OCI-LY3 (cell line): ENCODE data around the gene CEBPZ.

Source experiments
- H2AFZ ChIP-seq: fragments of 200-600, 300-600 bp; shearing (Covaris generic); 2 replicates; pipeline ENCODE4 v1.6.0; 2014; ENCODE audit warnings: antibody characterized with exemption, low read depth, low read length
- H3K27ac ChIP-seq: fragments of 200-600, 300-600 bp; sonication (generic); 2 replicates; pipeline ENCODE4 v1.5.1; 2014; ENCODE audit warnings: mild to moderate bottlenecking, low read length, moderate library complexity, mixed read lengths
- H3K27me3 ChIP-seq: fragments of 200-600, 300-600 bp; sonication (generic); 2 replicates; pipeline ENCODE4 v1.6.1; 2014; ENCODE audit warnings: low read depth, low read length, mixed read lengths
- H3K36me3 ChIP-seq: fragments of 200-600, 300-600 bp; sonication (generic); replicated peaks from 2 replicates; pipeline ENCODE3; 2014; ENCODE audit warnings: low read depth, low read length, mixed read lengths
- H3K4me1 ChIP-seq: fragments of 300-600, 200-600 bp; sonication (generic); 2 replicates; pipeline ENCODE4 v1.6.1; 2014; ENCODE audit warnings: low read length, mixed read lengths
- H3K4me2 ChIP-seq: fragments of 200-600, 300-600 bp; sonication (generic); 2 replicates; pipeline ENCODE4 v1.6.1; 2014; ENCODE audit warnings: low read length, mixed read lengths
- H3K4me3 ChIP-seq: fragments of 300-600, 200-600 bp; sonication (generic); 2 replicates; pipeline ENCODE4 v1.5.1; 2014; ENCODE audit warnings: antibody characterized with exemption, mild to moderate bottlenecking, low read length, moderate library complexity
- H3K79me2 ChIP-seq: fragments of 300-600, 200-600 bp; shearing (Covaris generic); 2 replicates; pipeline ENCODE4 v1.6.1; 2014; ENCODE audit warnings: mild to moderate bottlenecking, low read length, mixed read lengths
- H3K9ac ChIP-seq: fragments of 300-600, 200-600 bp; shearing (Covaris generic); 2 replicates; pipeline ENCODE4 v1.6.0; 2014; ENCODE audit warnings: mild to moderate bottlenecking, low read length, moderate library complexity
- H3K9me3 ChIP-seq: fragments of 200-600, 300-600 bp; shearing (Covaris generic); 2 replicates; pipeline ENCODE4 v1.6.1; 2014; ENCODE audit warnings: low read length, mixed read lengths; ENCODE audit not compliant: insufficient read depth
- H4K20me1 ChIP-seq: fragments of 200-600, 300-600 bp; sonication (generic); 2 replicates; pipeline ENCODE4 v1.6.1; 2016; ENCODE audit warnings: low read length, mixed read lengths; ENCODE audit not compliant: insufficient read depth
- CTCF ChIP-seq: fragments of 200-600, 300-600 bp; sonication (generic); IDR thresholded peaks from 2 replicates; pipeline ENCODE4 v1.5.1; 2014; ENCODE audit warnings: antibody characterized with exemption, low read length, low read depth
- EZH2phosphoT487 ChIP-seq: fragments of 200-600 bp; shearing (Covaris generic); IDR thresholded peaks from 2 replicates; pipeline ENCODE4 v1.6.1; 2018; ENCODE audit warnings: antibody characterized with exemption, mixed run types, low read depth

Gene CEBPZ

GRCh38 chr2:37271376-37272067, 40.1 kb upstream of the CEBPZ start:
- Histone ChIP-seq H3K4me1 (no peaks in the 10 kb centered on the region), H3K4me3 (no peak overlapping the region), H3K79me2 (no peaks in the 10 kb centered on the region), H3K27ac (no peak overlapping the region), H3K9ac (no peak overlapping the region), H4K20me1 (no peaks in the 10 kb centered on the region), H2AFZ (no peak overlapping the region), H3K4me2 (no peak overlapping the region), H3K9me3 (no peaks in the 10 kb centered on the region), H3K36me3 (peaks cover 46% of the 10 kb centered on the region), H3K27me3 (no peaks in the 10 kb centered on the region)
- no peak for TF ChIP-seq EZH2phosphoT487
- TF ChIP-seq CTCF, result no peak

GRCh38 chr2:37268111-37268510, 36.7 kb upstream of the CEBPZ start:
- no peaks in the 10 kb centered on the region for H3K79me2 ChIP-seq
- no peaks in the 10 kb centered on the region for H3K9me3 ChIP-seq
- H3K9ac ChIP-seq, result no peak overlapping the region
- H3K4me3 ChIP-seq, result no peak overlapping the region
- peaks cover under 1% of the 10 kb centered on the region; the same call in 1 of the 2 replicates for H3K4me1 ChIP-seq
- TF ChIP-seq EZH2phosphoT487 (no peak), CTCF (no peak)
- no peaks in the 10 kb centered on the region for H4K20me1 ChIP-seq
- H3K4me2 ChIP-seq, result no peak overlapping the region
- H3K27me3 ChIP-seq, result no peaks in the 10 kb centered on the region
- H3K27ac ChIP-seq, result no peak overlapping the region
- no peak overlapping the region for H2AFZ ChIP-seq
- peaks cover 36% of the 10 kb centered on the region for H3K36me3 ChIP-seq

- H3K9me3 ChIP-seq, result no peaks in the 10 kb centered on the region
- no peaks in the 10 kb centered on the region for H4K20me1 ChIP-seq
- H3K4me2 ChIP-seq, result no peak overlapping the region
- H3K9ac ChIP-seq, result no peak overlapping the region
- peaks cover 35% of the 10 kb centered on the region for H3K36me3 ChIP-seq
- H3K27ac ChIP-seq, result no peak overlapping the region
- peaks cover 5% of the 10 kb centered on the region for H3K4me1 ChIP-seq
- no peak for TF ChIP-seq EZH2phosphoT487
- no peak for TF ChIP-seq CTCF
- no peak overlapping the region for H2AFZ ChIP-seq
- no peak overlapping the region for H3K4me3 ChIP-seq
- no peaks in the 10 kb centered on the region for H3K79me2 ChIP-seq
- H3K27me3 ChIP-seq, result no peaks in the 10 kb centered on the region
Measured at GRCh38 chr2:37267685-37268084, 36.3 kb upstream of the CEBPZ start.

- H3K27ac ChIP-seq, result no peak overlapping the region
- no peaks in the 10 kb centered on the region for H4K20me1 ChIP-seq
- no peak overlapping the region for H3K4me2 ChIP-seq
- H3K9me3 ChIP-seq, result no peaks in the 10 kb centered on the region
- H3K9ac ChIP-seq, result no peak overlapping the region
- H3K4me3 ChIP-seq, result no peak overlapping the region
- no peaks in the 10 kb centered on the region for H3K79me2 ChIP-seq
- no peaks in the 10 kb centered on the region for H3K27me3 ChIP-seq
- peaks cover 38% of the 10 kb centered on the region for H3K36me3 ChIP-seq
- H3K4me1 ChIP-seq, result peaks cover 9% of the 10 kb centered on the region
- no peak overlapping the region for H2AFZ ChIP-seq
- TF ChIP-seq CTCF (no peak), EZH2phosphoT487 (no peak)
Measured at GRCh38 chr2:37263839-37264238, 32.4 kb upstream of the CEBPZ start.
